HG02981 (cell line): Measurements from ENCODE around the gene MYB.

Source experiments
- ATAC-seq: cut with Tn5 transposase; IDR thresholded peaks from one replicate; pipeline ENCODE4 v1.9.1; 2021; ENCODE audit warnings: mild to moderate bottlenecking, moderate library complexity; ENCODE audit not compliant: unreplicated experiment

Gene MYB

GRCh38 chr6:135219346-135219745, 38.2 kb downstream of the MYB start:
- no peak for ATAC-seq

GRCh38 chr6:135221042-135221441, 39.9 kb downstream of the MYB start:
- no peak for ATAC-seq

GRCh38 chr6:135221505-135221904, 40.4 kb downstream of the MYB start:
- ATAC-seq = no peak

- no peak for ATAC-seq
These were observed 41.5 kb downstream of the MYB start for GRCh38 chr6:135222623-135223022.

GRCh38 chr6:135224037-135224647, 43.0 kb downstream of the MYB start:
- ATAC-seq = no peak

GRCh38 chr6:135225911-135226310, 44.8 kb downstream of the MYB start:
- no peak for ATAC-seq

GRCh38 chr6:135226537-135226936, 45.4 kb downstream of the MYB start:
- ATAC-seq = peak; percentile 69

GRCh38 chr6:135227349-135227748, 46.2 kb downstream of the MYB start:
- no peak for ATAC-seq

GRCh38 chr6:135227758-135228157, 46.6 kb downstream of the MYB start:
- ATAC-seq = no peak

GRCh38 chr6:135228486-135228885, 47.4 kb downstream of the MYB start:
- ATAC-seq = peak; percentile 54

- ATAC-seq = no peak
These were observed 48.9 kb downstream of the MYB start for GRCh38 chr6:135229996-135230395.

GRCh38 chr6:135230711-135231468, 49.8 kb downstream of the MYB start:
- ATAC-seq = no peak

GRCh38 chr6:135231469-135231844, 50.3 kb downstream of the MYB start:
- no peak for ATAC-seq

- ATAC-seq = peak; percentile 57
These were observed 52.8 kb downstream of the MYB start for GRCh38 chr6:135233686-135234491.

GRCh38 chr6:135234492-135234780, 53.3 kb downstream of the MYB start:
- ATAC-seq = no peak

- ATAC-seq = no peak
These were observed 54.6 kb downstream of the MYB start for GRCh38 chr6:135235716-135236115.

GRCh38 chr6:135236319-135236718, 55.2 kb downstream of the MYB start:
- ATAC-seq = no peak

- no peak for ATAC-seq
These were observed 55.6 kb downstream of the MYB start for GRCh38 chr6:135236732-135237131.

- ATAC-seq = no peak
These were observed 59.6 kb downstream of the MYB start for GRCh38 chr6:135240711-135241110.

- no peak for ATAC-seq
These were observed 63.0 kb downstream of the MYB start for GRCh38 chr6:135243871-135244796.

GRCh38 chr6:135244805-135245204, 63.7 kb downstream of the MYB start:
- no peak for ATAC-seq
